Measurements from ENCODE around the gene REEP6.

REEP6 gene
- 3.2 to 3.9 reads per million in 2 donors for total RNA-seq

GRCh38 chr19:1491114-1491848 is at the start of gene REEP6:
Gene REEP6, plus strand, starts transcription at chr19:1491181. Its CDS starts 89 bp downstream, at chr19:1491270.
- no peak for DNase-seq

- no peak for DNase-seq
Measured at GRCh38 chr19:1441677-1442438, 49.1 kb upstream of the REEP6 start.

- peak; percentile 71 for DNase-seq
Measured at GRCh38 chr19:1445185-1445931, 45.6 kb upstream of the REEP6 start.

- no peak for DNase-seq
Measured at GRCh38 chr19:1445932-1446712, 44.9 kb upstream of the REEP6 start.

GRCh38 chr19:1446713-1447481 is 44.1 kb upstream of the REEP6 start:
- no peak for DNase-seq

- DNase-seq: no peak
Measured at GRCh38 chr19:1447504-1447903, 43.5 kb upstream of the REEP6 start.

- DNase-seq: no peak
Measured at GRCh38 chr19:1447944-1448343, 43.0 kb upstream of the REEP6 start.

GRCh38 chr19:1449467-1450442 is 41.2 kb upstream of the REEP6 start, which contains the start of gene APC2:
Gene APC2, plus strand, starts transcription at chr19:1450121. Its CDS starts 2,881 bp downstream, at chr19:1453002.
- no peak for DNase-seq

- DNase-seq: no peak
Measured at GRCh38 chr19:1450735-1451731, 39.9 kb upstream of the REEP6 start.

- DNase-seq: no peak
Measured at GRCh38 chr19:1451916-1452801, 38.8 kb upstream of the REEP6 start.

GRCh38 chr19:1452802-1453524 is 38.0 kb upstream of the REEP6 start:
- no peak for DNase-seq

- no peak for DNase-seq
Measured at GRCh38 chr19:1453525-1454364, 37.2 kb upstream of the REEP6 start.

GRCh38 chr19:1455002-1455335 is 36.0 kb upstream of the REEP6 start:
- DNase-seq: no peak

GRCh38 chr19:1455336-1456120 is 35.5 kb upstream of the REEP6 start:
- no peak for DNase-seq

- DNase-seq: no peak
Measured at GRCh38 chr19:1456121-1456900, 34.7 kb upstream of the REEP6 start.
